HG03045 (cell line): Measurements from ENCODE around the gene MIS12.

Experiments used
- ATAC-seq: cut with Tn5 transposase; IDR thresholded peaks from one replicate; pipeline ENCODE4 v1.9.1; 2021; ENCODE audit warnings: mild to moderate bottlenecking, moderate library complexity; ENCODE audit not compliant: unreplicated experiment

Gene MIS12

DNA sequence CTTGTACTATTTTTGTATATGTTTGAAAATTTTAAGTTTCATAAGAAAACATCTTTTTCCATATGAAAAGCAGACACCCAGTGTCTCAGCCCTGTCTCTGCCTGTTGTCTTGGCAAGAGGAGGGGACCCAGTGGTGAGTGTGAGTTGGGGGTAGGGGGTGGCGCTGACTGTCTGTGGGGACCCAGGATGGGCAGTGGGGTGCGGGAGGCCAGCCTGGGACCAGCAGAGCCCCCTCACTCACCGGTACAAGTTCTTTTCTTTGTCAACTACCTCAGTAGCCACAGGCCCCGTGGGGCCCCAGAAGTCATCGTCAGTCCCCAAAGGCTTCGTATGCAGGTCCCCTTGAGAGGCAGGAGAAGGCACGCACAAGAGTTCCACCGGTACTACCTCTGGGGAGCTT is 46.2 kb downstream of the MIS12 start:
- ATAC-seq, result no peak

DNA sequence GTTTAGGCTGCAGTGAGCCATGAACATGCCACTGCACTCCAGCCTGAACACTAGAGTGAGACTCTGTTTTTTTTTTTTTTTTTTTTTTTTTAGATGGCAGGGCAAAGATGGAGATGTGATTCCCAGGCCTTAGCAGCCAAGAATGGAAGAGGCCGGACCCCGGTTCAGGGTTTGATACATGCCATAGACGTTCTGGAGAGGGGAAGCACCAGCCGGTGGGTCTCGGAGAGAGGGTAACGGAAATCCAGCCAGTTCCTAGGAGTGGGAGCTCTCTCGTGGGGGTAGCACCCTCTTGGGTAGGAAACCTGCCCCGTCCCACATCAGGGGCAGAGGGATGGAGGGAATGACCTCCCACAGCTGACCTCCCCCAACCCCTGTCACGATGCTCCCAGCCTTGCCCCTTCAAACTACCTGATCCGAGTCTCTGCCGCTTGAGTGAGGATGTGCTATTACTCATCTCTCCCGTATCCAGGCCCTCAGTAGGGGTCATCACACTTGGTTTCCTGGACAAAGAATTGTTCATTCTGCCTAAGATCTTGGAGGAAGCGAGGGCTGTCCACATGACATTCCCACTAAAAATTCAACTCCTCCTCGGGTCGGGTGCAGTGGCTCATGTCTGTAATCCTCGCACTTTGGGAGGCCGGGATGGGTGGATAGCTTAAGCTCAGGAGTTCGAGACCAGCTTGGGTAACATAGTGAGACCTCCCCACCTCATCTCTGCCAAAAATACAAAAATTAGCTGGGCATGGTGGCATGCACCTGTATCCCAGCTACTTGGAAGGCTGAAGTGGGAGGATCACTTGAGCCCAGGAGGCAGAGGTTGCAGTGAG is 47.3 kb downstream of the MIS12 start:
- no peak for ATAC-seq

DNA sequence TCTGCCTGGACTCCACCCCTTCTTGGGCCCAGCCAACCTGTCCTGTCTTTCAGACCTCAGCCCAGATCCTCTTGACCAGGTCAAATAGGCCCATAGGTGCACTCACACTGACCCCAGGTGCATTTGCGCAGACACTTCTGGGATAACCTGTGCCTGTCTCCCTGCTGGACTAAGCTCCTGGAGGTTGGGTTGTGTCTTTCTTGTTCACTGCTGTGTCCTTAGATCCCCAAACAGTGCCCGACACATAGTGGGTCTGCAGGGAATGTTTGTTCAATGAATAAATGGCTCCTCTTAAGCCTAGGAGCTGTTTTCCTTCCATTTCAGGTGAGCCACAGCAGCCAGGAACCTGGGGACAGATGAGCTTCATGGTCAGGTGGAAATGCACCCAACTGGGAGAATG is 49.1 kb downstream of the MIS12 start:
- ATAC-seq, result no peak

DNA sequence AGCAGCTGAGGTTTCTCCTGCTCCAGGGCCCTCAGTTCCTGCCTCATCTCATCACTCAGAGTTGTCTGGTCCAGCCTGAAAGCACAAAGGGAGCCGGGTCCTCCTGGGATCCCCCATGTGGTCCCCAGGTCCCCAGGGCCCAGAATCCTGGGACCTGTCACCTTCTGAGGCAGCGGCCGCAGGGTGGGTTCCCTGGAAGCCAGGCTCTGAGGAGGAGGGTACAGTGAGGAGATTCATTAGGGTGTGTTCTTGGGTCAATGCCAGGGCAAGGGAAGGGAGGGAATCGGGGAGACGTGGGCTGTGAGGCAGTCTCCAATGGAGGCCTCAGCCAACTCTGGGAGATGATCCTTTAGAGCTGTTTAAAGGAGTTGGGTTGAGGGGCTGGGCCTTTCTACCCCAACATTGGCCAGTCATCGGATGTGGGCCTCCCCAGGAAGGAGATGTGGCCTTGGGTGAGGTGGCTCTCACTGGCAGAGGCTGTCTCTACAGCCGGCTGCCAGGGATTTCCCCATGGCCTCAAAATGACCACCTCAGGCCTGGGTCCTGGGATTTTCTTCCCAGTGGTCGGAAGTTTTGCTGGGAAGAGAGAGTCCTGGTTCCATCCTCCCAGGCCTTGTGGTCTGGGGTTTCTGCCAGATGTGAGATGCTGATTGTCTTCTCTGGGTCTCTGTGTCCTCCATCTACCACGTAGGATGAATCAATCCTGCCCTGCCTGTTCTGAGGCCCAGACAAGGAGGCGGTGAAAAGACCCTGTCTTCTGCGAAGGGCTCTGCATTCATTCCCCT is 50.7 kb downstream of the MIS12 start:
- ATAC-seq, result no peak

DNA sequence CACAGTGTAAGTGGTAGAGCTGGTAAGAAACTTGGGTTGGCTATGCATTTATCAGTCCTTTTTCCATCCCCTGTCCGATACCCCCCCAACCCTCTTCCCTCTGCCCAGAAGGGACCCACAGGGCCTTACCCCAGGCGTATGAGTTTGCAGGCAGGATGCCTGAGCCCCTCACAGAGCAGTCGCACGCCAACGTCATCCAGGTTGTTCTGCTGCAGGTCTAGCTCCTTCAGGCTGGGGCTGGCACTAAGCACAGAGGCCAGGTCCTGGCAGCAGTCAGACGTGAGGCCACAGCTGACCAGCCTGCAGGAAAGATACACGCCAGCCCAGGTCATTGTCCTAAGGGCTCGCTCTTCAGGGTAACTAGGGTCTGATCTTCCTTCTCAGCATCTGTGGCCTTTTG is 52.9 kb downstream of the MIS12 start:
- ATAC-seq, result no peak

DNA sequence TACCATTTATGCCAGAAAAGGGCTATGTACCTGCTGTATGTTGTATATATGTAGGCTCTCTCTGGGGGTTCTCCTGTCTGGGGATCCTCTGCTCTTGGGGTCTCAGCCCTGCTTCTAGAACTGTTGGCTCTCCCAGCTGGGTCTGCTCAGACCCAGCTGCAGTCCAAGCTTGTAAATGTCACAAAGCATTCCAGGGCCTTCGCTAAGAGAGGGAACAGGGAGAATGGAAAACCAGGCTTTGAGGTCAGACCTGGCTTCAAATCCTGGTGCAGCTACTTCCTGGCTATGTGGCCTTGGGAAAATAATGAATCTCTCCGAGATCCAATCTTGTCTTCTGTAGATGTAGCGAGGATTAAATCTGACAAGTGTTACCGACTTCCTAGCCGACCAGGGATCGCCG is 54.0 kb downstream of the MIS12 start:
- ATAC-seq, result no peak
